HG02852 (cell line): ENCODE measurements around the gene ZNF414.
"Not testable (repeated sequence)": the region's sequence is repeated elsewhere in the genome, so short reads cannot be mapped to it uniquely, and the experiment has no call there.

Experiments
- ATAC-seq: cut with Tn5 transposase; IDR thresholded peaks from one replicate; pipeline ENCODE4 v1.9.1; 2021; ENCODE audit warnings: mild to moderate bottlenecking, moderate library complexity; ENCODE audit not compliant: unreplicated experiment

The ZNF414 gene, protein sequence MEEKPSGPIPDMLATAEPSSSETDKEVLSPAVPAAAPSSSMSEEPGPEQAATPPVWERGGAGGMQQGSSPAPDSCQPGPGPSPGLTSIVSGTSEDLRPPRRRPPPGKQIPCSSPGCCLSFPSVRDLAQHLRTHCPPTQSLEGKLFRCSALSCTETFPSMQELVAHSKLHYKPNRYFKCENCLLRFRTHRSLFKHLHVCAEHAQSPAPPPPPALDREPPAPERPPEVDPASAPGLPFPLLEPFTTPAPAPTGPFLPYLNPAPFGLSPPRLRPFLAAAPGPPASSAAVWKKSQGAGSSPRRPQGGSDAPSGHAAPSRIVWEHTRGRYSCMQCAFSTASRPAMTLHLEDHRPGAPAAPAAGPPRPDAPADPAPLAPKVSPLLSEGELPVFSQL

GRCh38 chr19:8513687-8514504 lies at the start of gene ZNF414:
ZNF414 (minus strand) TSS chr19:8514167; CDS start chr19:8514046, 121 bp downstream.
- peak; percentile 88 for ATAC-seq

DNA sequence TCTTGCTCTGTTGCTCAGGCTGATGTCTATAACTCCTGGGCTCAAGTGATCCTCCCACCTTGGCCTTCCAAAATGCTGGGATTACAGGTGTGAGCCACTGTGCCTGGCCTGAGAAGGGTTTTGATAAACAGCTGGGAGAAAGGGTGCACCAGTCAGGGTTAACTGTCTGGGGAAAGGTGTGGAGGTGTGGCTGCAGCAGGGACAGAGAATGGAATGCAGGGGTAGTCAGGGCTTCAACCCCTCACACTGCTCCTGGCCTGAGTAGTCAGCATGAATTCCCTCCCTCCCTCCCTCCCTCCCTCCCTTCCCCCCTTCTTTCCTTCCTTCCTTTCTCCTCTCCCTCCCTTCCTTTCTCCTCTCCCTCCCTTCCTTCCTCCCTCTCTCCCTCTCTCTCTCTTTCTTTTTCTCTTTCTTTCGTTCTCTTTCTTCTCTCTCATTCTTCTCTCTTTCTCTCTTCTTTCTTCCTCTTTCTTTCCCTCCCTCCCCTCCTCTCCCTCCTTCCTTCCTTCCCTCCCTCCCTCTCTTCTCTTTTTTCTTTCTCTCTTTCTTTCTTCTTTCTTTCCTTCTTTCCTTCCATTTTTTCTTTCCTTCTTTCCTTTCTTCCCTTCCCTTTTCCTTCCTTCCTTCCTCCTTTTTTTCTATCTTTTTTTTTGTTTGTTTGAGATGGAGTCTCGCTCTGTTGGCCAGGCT lies 47.3 kb upstream of the ZNF414 start:
- no peak for ATAC-seq

GRCh38 chr19:8558325-8558724 lies 44.4 kb upstream of the ZNF414 start:
- ATAC-seq = no peak

GRCh38 chr19:8557642-8558238 lies 43.8 kb upstream of the ZNF414 start:
- no peak for ATAC-seq

- not testable (repeated sequence) for ATAC-seq
Measured at GRCh38 chr19:8553729-8554128, 39.8 kb upstream of the ZNF414 start.

DNA sequence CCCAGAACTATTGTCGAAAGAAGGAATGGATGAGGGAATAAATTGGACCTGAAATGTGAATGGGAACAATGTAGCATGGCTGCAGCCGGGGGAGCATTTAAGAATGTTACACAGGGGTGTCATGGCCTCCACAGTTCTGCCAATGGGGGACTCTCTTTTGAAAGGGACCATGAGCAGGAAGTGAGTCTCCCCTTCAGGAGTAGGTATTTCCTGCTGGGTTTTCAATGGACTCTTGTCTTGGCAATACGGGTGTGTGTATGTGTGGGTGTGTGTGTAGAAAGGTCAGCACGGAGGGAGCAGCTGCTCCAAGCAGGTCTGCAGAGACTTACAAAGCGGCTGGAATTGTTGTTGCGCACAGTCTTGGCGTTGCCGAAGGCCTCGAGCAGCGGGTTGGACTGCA lies 38.8 kb upstream of the ZNF414 start:
- no peak for ATAC-seq

DNA sequence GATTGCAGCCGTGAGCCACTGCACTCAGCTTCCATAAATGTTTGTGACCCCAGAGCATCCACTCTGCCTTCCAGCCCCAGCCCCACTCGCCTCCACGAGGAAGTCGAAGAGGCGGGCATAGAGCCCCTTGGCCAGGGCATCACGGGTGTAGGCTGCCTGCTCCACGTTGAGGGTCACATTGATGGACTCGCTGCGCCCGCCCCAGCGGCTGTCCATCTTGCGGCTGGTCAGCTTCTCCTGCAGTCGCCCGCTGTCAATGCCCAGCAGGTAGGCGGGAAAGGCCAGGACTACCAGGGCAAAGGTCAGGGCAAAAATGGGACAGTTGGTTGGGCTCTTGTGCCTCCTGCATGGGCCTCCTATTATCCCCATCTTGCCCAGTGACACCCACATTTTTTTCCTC lies 36.1 kb upstream of the ZNF414 start:
- ATAC-seq = no peak

DNA sequence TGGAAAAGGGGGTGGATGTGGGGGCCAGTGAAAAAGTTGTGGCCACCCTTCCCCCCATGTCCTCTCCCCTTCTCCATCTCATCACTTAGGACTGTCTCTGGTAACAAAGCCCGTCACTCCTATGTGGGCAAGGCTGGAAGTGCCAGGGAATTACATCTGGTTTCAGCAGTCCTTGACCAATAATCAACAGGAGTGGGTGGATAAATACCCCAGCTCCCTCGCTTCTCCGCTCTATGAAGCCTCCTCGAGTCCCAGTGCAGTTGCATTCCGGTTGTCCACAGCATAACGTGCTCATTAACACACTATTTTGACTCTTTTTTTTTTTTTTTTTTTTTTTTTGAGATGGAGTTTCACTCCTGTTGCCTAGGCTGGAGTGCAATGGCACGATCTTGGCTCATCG lies 31.8 kb upstream of the ZNF414 start:
- ATAC-seq = no peak

- no peak for ATAC-seq
Measured at GRCh38 chr19:8544168-8544567, 30.2 kb upstream of the ZNF414 start.

DNA sequence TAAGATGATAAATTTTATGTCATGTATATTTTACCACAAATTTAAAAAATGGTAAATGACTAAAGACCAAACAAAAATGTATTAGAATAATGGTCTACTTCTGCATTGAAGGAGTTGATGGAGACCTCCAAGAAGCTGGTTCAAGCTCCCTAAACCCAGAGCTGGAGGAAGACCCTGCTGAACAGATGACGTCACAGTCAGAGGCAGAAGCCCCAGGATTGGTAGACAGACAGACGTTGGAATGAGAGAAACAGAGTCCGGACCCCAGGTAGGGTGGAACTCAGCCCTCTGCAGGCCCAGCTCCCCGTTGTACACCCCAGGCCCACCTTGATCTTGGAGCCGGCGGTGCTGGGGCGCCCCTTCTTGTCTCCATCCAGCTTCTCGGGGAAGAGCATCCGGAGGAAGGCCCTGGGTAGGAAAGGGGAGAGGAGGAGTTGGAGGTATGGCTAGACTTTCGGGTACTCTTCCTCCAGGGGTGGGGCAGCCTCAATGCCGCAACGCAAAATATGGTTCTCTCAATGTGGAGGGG lies 25.7 kb upstream of the ZNF414 start:
- no peak for ATAC-seq

- ATAC-seq = no peak
Measured at GRCh38 chr19:8537099-8537498, 23.1 kb upstream of the ZNF414 start.

DNA sequence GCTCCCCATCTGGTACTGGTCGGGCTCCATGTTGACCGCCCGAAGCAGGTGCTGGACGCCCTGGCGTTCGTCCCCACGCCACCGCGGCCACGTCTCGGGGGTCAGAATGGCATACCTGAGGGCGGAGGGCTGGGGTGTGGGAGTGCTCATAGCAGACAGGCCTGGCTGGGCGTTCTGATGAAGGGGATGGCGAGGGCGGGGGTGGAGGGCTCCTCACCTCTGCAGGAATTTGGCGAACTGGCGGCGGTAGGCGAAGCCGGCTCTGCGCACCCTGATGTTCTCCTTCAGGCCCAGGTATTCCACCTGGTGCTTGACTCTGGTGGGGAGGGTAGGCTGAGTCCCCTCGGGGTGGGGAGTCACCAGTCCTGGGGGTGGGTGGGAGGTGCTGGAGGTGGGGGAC lies 22.3 kb upstream of the ZNF414 start:
- no peak for ATAC-seq

GRCh38 chr19:8532225-8532624 lies 18.3 kb upstream of the ZNF414 start:
- no peak for ATAC-seq

DNA sequence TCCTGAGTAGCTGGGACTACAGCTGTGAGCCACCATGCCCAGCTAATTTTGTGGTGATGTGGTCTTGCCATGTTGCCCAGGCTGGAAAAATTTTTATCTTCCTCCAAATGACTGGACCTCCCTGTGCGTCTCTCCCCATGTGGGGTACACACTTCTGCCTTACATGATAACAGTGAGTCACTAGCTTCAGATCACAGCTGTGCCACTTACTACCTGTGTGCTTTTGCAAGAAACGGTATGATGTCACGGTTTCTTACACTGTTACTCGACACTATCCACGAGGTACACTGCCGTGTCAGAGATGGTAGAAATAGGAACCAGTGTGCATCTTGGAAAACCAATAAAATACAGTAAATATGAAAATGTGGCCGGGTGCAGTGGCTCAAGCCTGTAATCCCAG lies 17.5 kb upstream of the ZNF414 start:
- no peak for ATAC-seq

- no peak for ATAC-seq
Measured at GRCh38 chr19:8530061-8530679, 16.2 kb upstream of the ZNF414 start.

DNA sequence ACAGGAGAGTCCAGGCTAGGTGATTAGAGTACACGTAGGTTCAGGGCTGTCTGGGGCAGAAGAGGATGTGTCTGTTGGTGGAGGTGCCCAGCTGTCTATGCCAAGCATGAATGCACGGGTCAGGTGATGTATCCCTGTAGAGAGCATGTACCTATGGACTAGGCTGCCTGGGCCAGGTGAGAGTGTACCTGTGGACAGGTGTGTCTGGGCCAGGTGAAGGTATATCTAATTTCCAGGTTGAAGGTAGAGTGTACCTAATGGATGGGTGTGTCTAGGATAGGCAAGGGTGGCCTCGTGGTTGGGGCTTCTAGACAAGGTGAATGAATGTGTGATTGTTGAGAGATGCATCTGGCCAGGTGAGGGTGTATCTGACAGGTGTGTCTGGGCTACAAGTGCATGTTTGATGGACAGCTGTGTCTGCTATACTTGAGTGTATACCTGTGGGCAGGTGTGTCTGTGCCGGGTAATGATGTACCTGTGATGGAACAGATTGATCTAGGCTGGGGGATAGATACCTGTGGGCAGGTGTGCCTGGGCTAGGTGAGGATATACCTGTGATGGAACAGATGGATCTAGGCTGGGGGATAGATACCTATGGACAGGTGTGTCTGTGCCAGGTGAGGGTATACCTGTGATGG lies 15.5 kb upstream of the ZNF414 start:
- ATAC-seq = no peak

- ATAC-seq = no peak
Measured at GRCh38 chr19:8528500-8528899, 14.5 kb upstream of the ZNF414 start.

DNA sequence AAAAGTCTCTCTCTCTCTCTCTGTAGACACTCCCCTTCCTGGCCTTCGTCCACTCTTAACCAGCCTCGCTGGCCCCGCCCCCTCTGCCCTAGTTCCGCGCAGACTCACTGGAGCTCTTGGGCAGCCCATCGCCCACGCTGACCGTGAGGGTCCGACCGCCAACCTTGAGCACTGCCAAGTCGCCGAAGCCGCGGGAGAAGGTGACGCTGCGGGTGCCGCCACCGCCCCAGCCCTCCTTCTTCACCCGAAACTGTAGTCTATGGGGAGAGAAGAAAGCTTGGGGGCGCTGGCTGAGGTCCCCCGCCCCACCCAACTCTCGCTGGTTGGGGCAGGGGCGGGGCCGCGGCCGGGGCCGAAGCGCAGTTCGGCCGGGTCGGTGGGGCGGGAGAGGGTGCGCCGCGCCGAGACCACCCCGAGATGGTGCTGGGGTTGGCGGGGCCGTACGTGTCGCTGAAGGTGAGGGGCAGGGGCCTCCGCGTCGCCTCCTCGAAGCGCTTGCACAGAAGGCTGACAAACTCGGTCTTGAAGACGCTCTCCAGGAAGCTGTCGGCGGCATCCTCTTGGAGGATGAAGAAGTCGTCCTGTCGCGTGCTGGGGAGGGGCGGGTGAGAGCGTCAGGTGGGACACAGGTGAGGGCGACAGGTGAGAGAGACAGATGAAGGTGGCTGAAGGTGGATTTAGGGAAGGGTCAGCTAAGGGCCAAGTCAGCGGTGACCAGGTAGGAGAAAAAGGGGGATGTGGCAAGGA lies 12.6 kb upstream of the ZNF414 start:
- ATAC-seq = no peak

GRCh38 chr19:8525401-8525684 lies 11.4 kb upstream of the ZNF414 start:
- no peak for ATAC-seq

DNA sequence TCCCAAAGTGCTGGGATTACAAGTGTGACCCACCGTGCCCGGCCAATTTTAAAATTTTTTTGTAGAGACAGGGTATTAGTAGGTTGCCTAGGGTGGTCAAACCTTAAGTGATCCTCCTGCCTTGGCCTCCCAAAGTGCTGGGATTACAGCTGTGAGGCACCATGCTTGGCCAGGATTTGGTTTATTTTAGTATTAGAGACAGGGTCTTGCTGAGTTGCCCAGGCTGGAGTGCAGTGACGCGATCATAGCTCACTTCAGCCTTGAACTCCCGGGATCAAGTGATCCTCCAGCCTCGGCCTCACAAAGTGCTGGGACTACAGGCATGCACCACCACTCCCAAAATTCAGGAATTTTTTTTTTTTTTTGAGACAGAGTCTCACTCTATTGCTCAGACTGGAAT lies 5.4 kb upstream of the ZNF414 start:
- no peak for ATAC-seq
